B cell (primary cell): ENCODE results near the gene MARCHF3. TPM values are rescaled to one million over a fixed set of nuclear protein-coding genes. Genes with fewer than 3 reads are reported as not detected.

Experiments
- ATAC-seq: fragments of 200-7000 bp; cut with Tn5 transposase; one replicate; pipeline ENCODE4 v1.10.0; 2021; ENCODE audit warnings: low read depth, mild to moderate bottlenecking, moderate number of reproducible peaks, moderate library complexity
- CTCF ChIA-PET: fragments of 350-600 bp; sonication (Branson Sonifier 250); formaldehyde crosslinking; loops from one replicate; lab custom pipeline; 2021; ENCODE audit warnings: antibody characterized with exemption, inconsistent platforms; lab: Charles Lee
- POLR2A ChIA-PET: fragments of 350-600 bp; sonication (Branson Sonifier 250); formaldehyde crosslinking; loops from one replicate; lab custom pipeline; 2021; ENCODE audit warnings: antibody characterized with exemption; lab: Charles Lee
- DNase-seq: peaks from one replicate; pipeline ENCODE4 v3.0.0; 2013
- H2AFZ ChIP-seq: 2 replicates; pipeline ENCODE4 v1.6.1; 2012; ENCODE audit warnings: mild to moderate bottlenecking, low read depth, low read length; ENCODE audit not compliant: insufficient read depth, poor library complexity, severe bottlenecking
- H3K27ac ChIP-seq, 2 donors: 1 replicate in 1 of 2; 2 replicates in 1 of 2; pipeline ENCODE4 v1.5.1; 2012 to 2013; ENCODE audit warnings: low read length in 2 of 2, mild to moderate bottlenecking in 2 of 2, moderate library complexity in 1 of 2
- H3K27me3 ChIP-seq, 4 experiments: fragments of 200-600 bp in 1 of 4; sonication (generic) in 1 of 4; replicated peaks in 1 of 4; 1 replicate in 2 of 4; 2 replicates in 2 of 4; pipeline versions ENCODE4 v1.6.1 to v1.7.0; 2013 to 2016; ENCODE audit warnings: low read length in 3 of 4, mild to moderate bottlenecking in 2 of 4, mixed read lengths in 1 of 4, moderate library complexity in 1 of 4; ENCODE audit not compliant: insufficient read depth in 4 of 4, control insufficient read depth in 3 of 4; ENCODE audit errors: control extremely low read depth in 1 of 4
- H3K36me3 ChIP-seq, 2 experiments: replicated peaks in 1 of 2; 1 replicate in 1 of 2; 2 replicates in 1 of 2; pipeline versions ENCODE4 v1.6.1 to v1.7.1; 2013; ENCODE audit warnings: low read length in 1 of 2; ENCODE audit not compliant: insufficient read depth in 2 of 2, control insufficient read depth in 1 of 2; ENCODE audit errors: control extremely low read depth in 1 of 2, extremely low read depth in 1 of 2
- H3K4me1 ChIP-seq, 2 donors: fragments of 200-600 bp in 1 of 2; sonication (generic) in 1 of 2; 1 replicate in 1 of 2; 2 replicates in 1 of 2; pipeline versions ENCODE4 v1.5.1 to v1.6.1; 2013 to 2017; ENCODE audit warnings: low read length in 2 of 2; ENCODE audit not compliant: control insufficient read depth in 2 of 2, insufficient read depth in 2 of 2
- H3K4me2 ChIP-seq: replicated peaks from 2 replicates; pipeline ENCODE3; 2012; ENCODE audit warnings: mild to moderate bottlenecking, low read depth, low read length; ENCODE audit not compliant: poor library complexity, severe bottlenecking
- H3K4me3 ChIP-seq, 5 experiments: fragments of 200-600 bp in 1 of 5; sonication (generic) in 1 of 5; 1 replicate in 3 of 5; 2 replicates in 2 of 5; pipeline versions ENCODE4 v1.5.1 to v1.7.0; 2011 to 2016; ENCODE audit warnings: low read length in 4 of 5, mild to moderate bottlenecking in 4 of 5, low read depth in 2 of 5, control low read depth in 1 of 5, moderate library complexity in 1 of 5; ENCODE audit not compliant: insufficient read depth in 1 of 5; ENCODE audit errors: control extremely low read depth in 1 of 5, extremely low read depth in 1 of 5
- H3K79me2 ChIP-seq: fragments of 200-600 bp; sonication (generic); one replicate; pipeline ENCODE4 v1.6.0; 2016; ENCODE audit warnings: low read length; ENCODE audit not compliant: control insufficient read depth, insufficient read depth
- H3K9ac ChIP-seq: fragments of 200-600 bp; sonication (generic); 2 replicates; pipeline ENCODE4 v1.6.1; 2017; ENCODE audit warnings: mild to moderate bottlenecking, low read length, moderate library complexity
- H3K9me3 ChIP-seq, 3 donors: one replicate each; pipeline versions ENCODE4 v1.6.1 to v1.7.1; 2013; ENCODE audit warnings: low read length in 2 of 3; ENCODE audit not compliant: control insufficient read depth in 2 of 3, insufficient read depth in 1 of 3; ENCODE audit errors: control extremely low read depth in 1 of 3
- H4K20me1 ChIP-seq: 2 replicates; pipeline ENCODE4 v1.6.0; 2012; ENCODE audit warnings: mild to moderate bottlenecking, low read length; ENCODE audit not compliant: insufficient read depth, control insufficient read depth, poor library complexity, severe bottlenecking
- H3K27ac Mint-ChIP-seq: one replicate; pipeline ENCODE4 v1.8.0; 2021; ENCODE audit warnings: mixed read lengths
- H3K27me3 Mint-ChIP-seq: one replicate; pipeline ENCODE4 v1.8.0; 2021; ENCODE audit warnings: mixed read lengths
- H3K4me1 Mint-ChIP-seq: one replicate; pipeline ENCODE4 v1.8.0; 2021; ENCODE audit warnings: mixed read lengths
- H3K4me3 Mint-ChIP-seq: one replicate; pipeline ENCODE4 v1.8.0; 2021; ENCODE audit warnings: mixed read lengths
- H3K9me3 Mint-ChIP-seq: one replicate; pipeline ENCODE4 v1.8.0; 2022; ENCODE audit warnings: mixed read lengths; ENCODE audit not compliant: insufficient read depth
- CTCF ChIP-seq: fragments of 200-600 bp; IDR thresholded peaks from one replicate; pipeline ENCODE4 v1.8.0; 2022; ENCODE audit warnings: antibody characterized with exemption, mild to moderate bottlenecking
- EZH2 ChIP-seq: IDR thresholded peaks from 2 replicates; pipeline ENCODE4 v1.6.1; 2012; ENCODE audit warnings: borderline replicate concordance, low read depth, mild to moderate bottlenecking, moderate library complexity, low read length; ENCODE audit not compliant: insufficient read depth, poor library complexity, severe bottlenecking
- WGBS: methylation state at CpG from one replicate; pipeline ENCODE4 v1.1.5; 2013; ENCODE audit warnings: missing lambda C conversion rate; ENCODE audit not compliant: insufficient coverage; 5-methylcytosine and 5-hydroxymethylcytosine counted together
- intact Hi-C: fragments of 100-400 bp; cut with micrococcal nuclease; formaldehyde crosslinking; loops from one replicate; pipeline ENCODE4 v1.10.0; 2022
- polyA plus RNA-seq: library from polyadenylated mRNA; depleted of rRNA; stranded (reverse); fragments of >200 nt; gene quantifications from 2 replicates; pipeline ENCODE4 v1.2.3, GENCODE V29; 2012
- total RNA-seq, 2 donors: library from RNA; stranded (reverse); fragments of 120-200 nt in 1 of 2; gene quantifications; 1 replicate in 1 of 2; 2 replicates in 1 of 2; pipeline versions ENCODE4 v1.2.3 to v1.2.4, GENCODE V29; 2013 to 2022

Gene MARCHF3
- total and polyA plus RNA-seq, 2 donors (not counting 1 experiment from before 2014, with no cell fraction given), result 31.6 to 35.0 TPM

DNA sequence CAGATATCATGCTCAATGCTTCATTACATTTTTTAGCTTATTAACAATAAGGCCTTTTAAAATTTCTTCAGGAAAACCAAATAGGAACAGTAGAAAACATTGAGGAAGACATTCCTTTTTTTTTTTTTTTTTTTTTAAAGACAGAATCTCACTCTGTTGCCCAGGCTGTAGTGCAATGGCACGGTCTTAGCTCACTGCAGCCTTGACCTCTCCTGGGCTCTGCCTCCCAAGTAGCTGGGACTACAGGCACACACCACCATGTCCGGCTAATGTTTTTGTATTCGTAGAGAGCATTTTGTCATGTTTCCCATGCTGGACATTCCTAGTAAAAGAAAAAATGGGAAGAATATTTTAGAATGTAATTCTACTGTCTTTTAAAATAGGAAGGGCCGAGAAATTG is 193.1 kb downstream of the MARCHF3 start:
- no peak overlapping the region for H3K4me3 Mint-ChIP-seq
- POLR2A ChIA-PET, result no interaction called here

DNA sequence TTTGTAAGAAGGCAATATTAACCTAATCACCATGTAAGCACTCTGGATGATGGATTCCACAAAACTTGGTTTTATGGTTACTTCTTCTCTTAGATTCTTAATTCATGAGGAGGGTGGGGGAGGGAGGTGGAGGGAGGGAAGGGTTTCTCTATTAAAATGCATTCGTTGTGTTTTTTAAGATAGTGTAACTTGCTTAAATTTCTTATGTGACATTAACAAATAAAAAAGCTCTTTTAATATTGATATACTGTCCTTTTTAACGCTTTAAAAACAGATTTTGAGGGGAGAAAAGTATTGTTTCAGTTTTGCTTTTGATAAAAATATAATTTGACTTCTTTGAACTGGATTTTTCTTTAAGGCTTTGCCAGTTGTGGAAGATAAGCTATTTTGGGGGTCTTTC is 193.6 kb downstream of the MARCHF3 start:
- Histone ChIP-seq H3K9ac (no peak overlapping the region), H3K36me3 (peaks cover 0 to 21% of the 10 kb centered on the region in 2 experiments), H3K9me3 (no peaks in the 10 kb centered on the region), H3K27me3 (no peaks in the 10 kb centered on the region), H2AFZ (no peak overlapping the region), H3K4me2 (no peak overlapping the region), H4K20me1 (no peaks in the 10 kb centered on the region), H3K4me3 (no peak overlapping the region), H3K4me1 (no peaks in the 10 kb centered on the region), H3K27ac (no peak overlapping the region), H3K79me2 (no peaks in the 10 kb centered on the region)
- no CpG with 5 or more reads among the region's 2 CpGs for WGBS
- no peaks in the 10 kb centered on the region for H3K27me3 Mint-ChIP-seq
- no peak for DNase-seq
- H3K27ac Mint-ChIP-seq, result no peak overlapping the region
- no peaks in the 10 kb centered on the region for H3K4me1 Mint-ChIP-seq
- CTCF ChIA-PET, result interaction anchor here (0.6 to 7.9 kb wide), 11 partner anchors 14 to 1216 kb away, joined by 3 to 71 read pairs (median 4); partner anchors contain the start of gene C5orf63
- no peak overlapping the region for H3K4me3 Mint-ChIP-seq
- ATAC-seq, result no peak
- no peaks in the 10 kb centered on the region for H3K9me3 Mint-ChIP-seq
- intact Hi-C loops, result loop anchor here (5.0 kb wide), 1 partner anchor 606 kb away; no protein-coding TSS in a partner anchor
- POLR2A ChIA-PET, result no interaction called here
- TF ChIP-seq EZH2, result no peak
- TF ChIP-seq CTCF, result no peak

More for the DNA sequence above, 193.1 kb downstream of the MARCHF3 start:
- CTCF ChIA-PET, result interaction anchor here (0.6 to 7.9 kb wide), 18 partner anchors 9 to 1216 kb away, joined by 3 to 71 read pairs (median 4); partner anchors contain the start of gene C5orf63
- Histone ChIP-seq H3K4me3 (no peak overlapping the region), H4K20me1 (no peaks in the 10 kb centered on the region), H3K4me1 (no peaks in the 10 kb centered on the region), H3K27me3 (no peaks in the 10 kb centered on the region), H2AFZ (no peak overlapping the region), H3K36me3 (peaks cover 0 to 21% of the 10 kb centered on the region in 2 experiments), H3K9ac (no peak overlapping the region), H3K9me3 (no peaks in the 10 kb centered on the region), H3K4me2 (no peak overlapping the region), H3K27ac (no peak overlapping the region), H3K79me2 (no peaks in the 10 kb centered on the region)
- intact Hi-C loops, result loop anchor here (5.0 kb wide), 1 partner anchor 605 kb away; no protein-coding TSS in a partner anchor
- no peak for ATAC-seq
- WGBS, result no CpG with 5 or more reads among the region's 4 CpGs
- H3K27ac Mint-ChIP-seq, result no peak overlapping the region
- TF ChIP-seq CTCF (no peak), EZH2 (no peak)
- H3K27me3 Mint-ChIP-seq, result no peaks in the 10 kb centered on the region
- H3K9me3 Mint-ChIP-seq, result no peaks in the 10 kb centered on the region
- no peaks in the 10 kb centered on the region for H3K4me1 Mint-ChIP-seq
- DNase-seq, result no peak
